ENCODE data around the gene SCTR.

SCTR gene

GRCh38 chr2:119520696-119521432, 3.4 kb downstream of the SCTR start:
- TF ChIP-seq CTCF (IDR thresholded peaks at IDR 0.05; ENCODE audit: low read depth, low read length, missing control alignments): no peak
- no peak overlapping the region for H3K4me3 ChIP-seq (ENCODE audit: low read depth, low read length)
- in situ Hi-C loops (cut with HindIII; ENCODE audit: low sequenced_read_pairs): no loop called here
- DNase-seq (ENCODE audit: low read depth): no peak

- no peak for DNase-seq (ENCODE audit: low read depth)
- in situ Hi-C loops (cut with HindIII; ENCODE audit: low sequenced_read_pairs): no loop called here
- no peak for TF ChIP-seq CTCF (IDR thresholded peaks at IDR 0.05; ENCODE audit: low read depth, low read length, missing control alignments)
- no peak overlapping the region for H3K4me3 ChIP-seq (ENCODE audit: low read depth, low read length)
Measured at GRCh38 chr2:119519057-119519408, 5.2 kb downstream of the SCTR start.

GRCh38 chr2:119518401-119519056, 5.8 kb downstream of the SCTR start:
- DNase-seq (ENCODE audit: low read depth): no peak
- in situ Hi-C loops (cut with HindIII; ENCODE audit: low sequenced_read_pairs): no loop called here
- H3K4me3 ChIP-seq (ENCODE audit: low read depth, low read length): no peak overlapping the region
- no peak for TF ChIP-seq CTCF (IDR thresholded peaks at IDR 0.05; ENCODE audit: low read depth, low read length, missing control alignments)

GRCh38 chr2:119517433-119517832, 6.8 kb downstream of the SCTR start:
- in situ Hi-C loops (cut with HindIII; ENCODE audit: low sequenced_read_pairs): no loop called here

GRCh38 chr2:119516121-119516520, 8.2 kb downstream of the SCTR start:
- H3K4me3 ChIP-seq (ENCODE audit: low read depth, low read length): no peak overlapping the region
- in situ Hi-C loops (cut with HindIII; ENCODE audit: low sequenced_read_pairs): no loop called here
- no peak for TF ChIP-seq CTCF (IDR thresholded peaks at IDR 0.05; ENCODE audit: low read depth, low read length, missing control alignments)
- DNase-seq (ENCODE audit: low read depth): no peak

More at GRCh38 chr2:119517433-119517832, 6.8 kb downstream of the SCTR start:
- DNase-seq (ENCODE audit: low read depth): no peak
- H3K4me3 ChIP-seq (ENCODE audit: low read depth, low read length): no peak overlapping the region
- peak; percentile 67 for TF ChIP-seq CTCF (IDR thresholded peaks at IDR 0.05; ENCODE audit: low read depth, low read length, missing control alignments)

GRCh38 chr2:119513832-119514231, 10.5 kb downstream of the SCTR start:
- H3K4me3 ChIP-seq (ENCODE audit: low read depth, low read length): no peak overlapping the region
- DNase-seq (ENCODE audit: low read depth): no peak
- no peak for TF ChIP-seq CTCF (IDR thresholded peaks at IDR 0.05; ENCODE audit: low read depth, low read length, missing control alignments)
- in situ Hi-C loops (cut with HindIII; ENCODE audit: low sequenced_read_pairs): no loop called here
